HG02642 (cell line): ENCODE data around the gene TTC13.

Source experiments
- ATAC-seq: cut with Tn5 transposase; IDR thresholded peaks from one replicate; pipeline ENCODE4 v1.9.1; 2021; ENCODE audit warnings: mild to moderate bottlenecking; ENCODE audit not compliant: unreplicated experiment, poor library complexity

The TTC13 gene

DNA sequence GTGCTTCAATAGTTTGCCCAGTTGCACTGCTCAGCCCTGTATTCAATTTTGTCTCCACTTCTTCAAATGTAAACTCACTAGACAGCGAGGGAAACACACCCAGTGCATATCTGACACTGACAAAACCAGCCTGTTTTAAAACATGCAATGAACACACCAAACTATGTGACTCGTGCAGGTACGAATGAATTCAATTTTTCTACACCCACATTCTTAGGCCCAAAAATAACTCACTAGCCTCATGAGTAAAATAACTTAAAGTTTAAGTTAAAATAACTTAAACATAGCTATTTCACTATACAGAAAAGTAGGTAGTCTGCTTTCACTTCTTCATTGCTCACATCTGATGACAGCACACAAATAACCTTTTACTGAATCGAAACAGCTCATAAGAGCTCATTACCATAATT lies 21.1 kb downstream of the TTC13 start:
- ATAC-seq = peak; percentile 52

DNA sequence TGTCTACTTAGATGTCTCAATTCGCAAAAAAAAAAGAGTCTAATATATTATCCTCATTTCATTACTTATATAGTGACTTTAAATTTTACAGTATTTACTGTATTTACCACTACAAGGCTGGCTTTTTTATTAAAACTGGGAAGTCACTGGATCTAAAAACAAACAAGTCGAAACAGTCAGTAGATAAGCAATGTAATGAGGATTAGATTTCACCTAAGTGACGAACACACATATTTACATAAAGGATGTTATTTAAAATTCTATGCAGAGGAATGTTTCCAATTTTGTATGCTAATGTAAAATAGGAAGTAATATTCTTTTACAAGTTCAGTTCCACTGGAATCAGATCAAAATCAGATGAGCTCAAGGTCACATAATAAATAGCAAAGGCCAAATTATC lies 28.3 kb downstream of the TTC13 start:
- no peak for ATAC-seq

DNA sequence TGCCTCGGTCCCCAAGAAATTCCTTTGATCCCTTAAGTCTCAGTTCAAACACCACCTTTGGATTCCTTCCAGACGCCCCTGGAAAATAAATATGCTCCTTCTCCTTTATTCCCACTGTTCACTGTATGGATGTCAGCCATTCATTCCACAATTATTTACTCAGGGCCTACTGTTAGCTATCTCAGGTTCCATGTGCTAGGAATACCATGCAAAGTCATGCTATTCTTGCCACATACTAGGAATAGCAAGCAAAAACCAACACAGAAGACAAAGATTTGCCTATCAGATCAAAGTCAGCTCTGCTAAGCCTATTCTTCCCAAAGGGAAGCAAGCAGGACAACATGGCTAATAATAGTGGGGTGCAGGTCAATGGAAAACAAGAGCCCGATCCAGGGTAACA lies 29.8 kb downstream of the TTC13 start:
- ATAC-seq = no peak

DNA sequence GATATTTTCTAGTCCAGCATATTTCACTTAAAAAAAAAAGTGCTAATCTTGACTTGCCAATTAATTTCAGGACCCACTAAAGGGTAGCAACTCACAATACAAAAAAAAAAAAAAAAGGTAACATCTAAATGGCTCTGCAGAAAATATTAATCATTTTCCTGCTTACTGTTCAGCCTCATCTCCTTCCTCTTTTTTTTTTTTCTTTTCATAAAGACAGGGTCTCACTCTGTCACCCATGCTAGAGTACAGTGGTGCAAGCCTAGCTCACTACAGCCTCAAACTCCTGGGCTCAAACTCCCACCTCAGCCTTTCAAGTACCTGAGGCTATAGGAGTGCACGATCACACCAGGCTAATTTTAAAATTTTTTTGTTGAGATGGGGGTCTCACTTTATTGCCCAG lies 30.4 kb downstream of the TTC13 start:
- no peak for ATAC-seq

DNA sequence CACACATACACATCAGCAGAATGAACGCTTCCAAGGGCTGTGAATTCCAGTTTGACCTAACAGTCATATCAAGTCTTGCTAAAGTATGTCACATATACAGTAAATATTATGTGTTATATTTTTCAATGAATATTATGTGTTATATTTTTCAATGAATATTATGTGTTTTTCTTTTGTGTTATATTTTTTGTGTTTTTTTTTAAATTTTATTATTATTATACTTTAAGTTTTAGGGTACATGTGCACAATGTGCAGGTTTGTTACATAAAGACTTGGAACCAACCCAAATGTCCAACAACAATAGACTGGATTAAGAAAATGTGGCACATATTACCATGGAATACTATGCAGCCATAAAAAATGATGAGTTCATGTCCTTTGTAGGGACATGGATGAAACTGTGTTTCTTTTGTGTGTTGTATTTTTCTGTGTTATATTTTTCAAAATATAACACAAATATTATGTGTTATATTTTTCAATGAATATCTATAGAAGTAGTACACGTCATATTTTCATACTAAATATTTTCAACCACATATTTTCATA lies 35.5 kb downstream of the TTC13 start:
- ATAC-seq = no peak

DNA sequence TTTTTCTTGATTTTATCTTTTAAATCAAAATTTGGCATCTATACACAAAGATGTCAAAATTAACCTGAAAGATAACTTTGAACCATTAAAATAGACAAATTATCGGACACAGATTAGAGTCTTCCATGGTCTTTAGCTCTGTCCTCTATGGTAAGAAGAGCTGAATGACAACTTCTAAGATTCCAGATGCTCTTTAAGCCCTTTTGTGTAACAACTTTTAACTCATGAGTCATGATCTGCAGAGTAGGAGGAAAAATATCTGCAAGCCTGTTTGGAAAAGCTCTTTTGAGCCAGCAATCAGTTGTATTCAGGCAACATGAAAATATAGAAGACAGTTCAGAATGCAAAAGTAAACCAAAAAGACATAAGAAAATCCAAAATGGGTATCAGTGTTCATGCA lies 37.8 kb downstream of the TTC13 start:
- no peak for ATAC-seq

DNA sequence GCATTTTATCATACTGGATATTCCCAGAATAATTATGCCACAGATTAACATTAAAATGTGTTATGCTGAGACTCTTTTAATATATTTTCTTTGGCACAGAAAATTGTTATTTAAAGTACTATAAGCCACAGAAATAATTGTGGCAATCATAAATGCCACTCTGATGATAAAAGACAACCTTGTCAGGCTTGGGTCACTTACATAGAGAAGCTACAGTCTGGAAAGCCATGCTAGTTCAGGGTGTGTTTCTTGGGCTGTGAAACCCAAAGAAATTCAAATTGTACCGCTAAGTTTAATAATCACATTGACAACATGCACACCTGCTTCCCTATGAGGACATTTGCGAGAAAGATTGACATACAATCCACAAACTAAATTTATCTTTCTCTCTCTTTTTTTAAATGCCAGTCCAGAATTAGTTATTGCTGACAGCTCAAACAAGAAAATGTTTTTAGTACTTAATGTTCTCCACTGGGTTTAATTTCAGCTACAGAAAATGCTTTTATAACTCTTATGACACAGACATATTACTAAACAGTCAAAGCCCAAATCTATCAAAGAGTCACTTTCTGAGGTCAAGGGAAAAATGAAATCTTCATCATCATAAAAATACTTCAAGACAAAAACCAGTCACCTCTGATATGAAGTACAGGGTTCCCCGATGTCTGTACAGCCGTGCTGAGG lies 38.7 kb downstream of the TTC13 start:
- no peak for ATAC-seq

DNA sequence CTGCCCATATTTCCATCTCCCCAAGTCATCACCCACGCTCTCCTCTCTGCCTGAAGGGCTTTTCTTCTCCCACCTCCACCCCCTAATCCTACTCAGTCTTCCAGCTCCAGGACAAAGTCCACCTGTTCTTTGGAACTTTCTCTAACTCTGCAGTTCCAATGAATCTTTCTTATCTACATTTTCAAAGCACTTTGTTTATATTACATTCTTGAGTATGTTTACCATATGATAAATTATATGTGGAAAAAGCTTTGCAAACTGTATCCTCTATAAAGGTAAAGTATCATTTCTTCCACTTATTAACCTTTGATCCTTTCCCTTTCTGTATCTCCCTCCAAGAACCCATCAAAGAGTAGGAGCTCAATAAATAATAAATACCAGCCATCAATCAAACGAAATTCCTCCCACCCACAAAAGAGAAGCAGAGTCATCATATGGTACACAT lies 39.7 kb downstream of the TTC13 start:
- no peak for ATAC-seq

DNA sequence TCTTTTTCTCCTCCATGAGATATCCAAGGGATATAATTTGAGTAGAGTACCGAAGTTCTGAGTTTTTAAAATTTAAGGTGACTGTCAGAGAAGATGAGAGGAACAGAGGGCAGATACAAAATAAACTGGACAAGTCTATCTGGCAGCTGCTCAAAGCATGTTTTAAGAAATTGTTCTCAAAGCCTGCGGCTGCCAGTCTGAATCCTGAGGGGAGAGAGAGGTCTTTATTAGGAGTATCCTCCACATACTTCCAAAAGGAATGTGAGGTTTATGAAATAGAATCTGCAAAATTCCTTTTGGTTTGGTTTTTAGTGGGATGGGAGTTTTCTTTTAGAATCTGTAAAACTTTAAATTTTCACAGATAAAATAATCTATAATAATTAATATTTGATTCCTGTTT lies 41.3 kb downstream of the TTC13 start:
- ATAC-seq = no peak

DNA sequence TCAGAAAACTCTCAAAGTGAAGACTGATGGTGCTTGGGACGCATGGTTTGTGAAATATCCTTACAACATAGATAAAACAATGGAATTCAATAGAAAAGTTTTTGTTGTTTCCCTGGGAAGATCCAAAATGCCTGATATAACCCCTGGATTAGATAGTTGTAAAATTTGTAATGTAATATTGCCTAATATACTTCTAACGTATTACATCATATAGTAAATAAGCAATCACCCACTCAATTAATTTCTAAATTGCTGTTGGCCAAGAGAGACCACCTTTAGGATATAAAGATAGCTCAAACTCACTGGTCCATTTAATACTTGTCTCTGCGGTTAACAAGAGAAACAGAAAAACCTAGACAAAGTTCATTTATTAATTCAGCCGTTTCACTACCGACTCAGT lies 42.2 kb downstream of the TTC13 start:
- no peak for ATAC-seq

DNA sequence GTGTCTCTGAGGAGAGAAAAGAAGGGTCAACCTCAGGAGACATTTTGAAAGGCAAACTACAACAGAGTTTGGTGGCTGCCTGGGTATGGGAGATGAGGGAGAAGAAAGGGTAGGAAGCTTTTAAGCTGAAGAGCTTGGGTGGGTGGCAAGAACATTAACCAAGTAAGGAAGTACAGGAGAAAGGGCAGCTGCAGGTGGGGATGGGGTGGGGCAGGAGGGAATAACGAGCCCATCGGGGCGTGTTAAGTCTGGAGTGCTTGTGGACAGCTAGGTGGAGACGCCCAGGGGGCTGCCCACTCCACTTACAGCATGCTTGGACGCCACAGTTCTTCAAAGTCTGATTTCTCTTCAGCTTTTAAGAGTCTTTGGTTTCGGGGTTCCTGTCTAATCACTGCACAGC lies 42.8 kb downstream of the TTC13 start:
- ATAC-seq = no peak

DNA sequence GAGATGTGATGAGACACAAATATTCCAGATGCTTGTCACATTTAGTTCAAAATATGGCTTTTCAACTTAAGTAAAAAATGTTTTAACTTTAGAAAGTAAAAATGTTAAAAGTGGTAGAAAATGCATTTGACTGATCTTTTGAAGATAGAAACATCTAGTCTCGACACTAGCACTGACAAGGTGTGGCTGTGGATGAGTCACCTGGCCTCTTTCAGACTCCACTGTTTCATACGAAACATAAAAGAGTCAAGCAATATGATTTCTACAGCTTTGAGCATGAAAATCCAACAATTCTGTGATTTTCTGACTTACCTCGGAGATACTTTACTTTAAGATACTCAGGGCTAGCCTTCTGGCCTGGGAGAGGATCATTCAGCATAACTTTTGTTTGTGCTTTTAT lies 47.7 kb downstream of the TTC13 start:
- no peak for ATAC-seq

DNA sequence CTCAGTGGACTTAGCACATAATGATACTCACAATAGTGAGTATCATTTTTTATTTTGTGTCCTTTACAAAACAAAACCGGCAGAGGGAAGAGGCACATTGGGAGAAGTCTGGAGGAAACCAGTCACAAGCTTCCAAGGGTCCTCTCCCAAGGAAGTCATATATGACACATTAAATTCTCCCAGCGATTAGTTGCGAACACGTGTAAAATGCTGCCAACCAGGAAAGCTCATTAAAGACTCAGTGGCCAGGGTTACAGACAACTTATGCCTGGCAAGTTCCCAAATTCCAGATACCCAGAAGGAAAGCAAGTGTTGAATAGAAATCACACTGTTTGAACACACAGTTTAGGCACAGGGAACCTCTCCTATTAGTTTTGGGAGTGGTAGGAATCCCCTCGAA lies 52.5 kb downstream of the TTC13 start:
- ATAC-seq = no peak

DNA sequence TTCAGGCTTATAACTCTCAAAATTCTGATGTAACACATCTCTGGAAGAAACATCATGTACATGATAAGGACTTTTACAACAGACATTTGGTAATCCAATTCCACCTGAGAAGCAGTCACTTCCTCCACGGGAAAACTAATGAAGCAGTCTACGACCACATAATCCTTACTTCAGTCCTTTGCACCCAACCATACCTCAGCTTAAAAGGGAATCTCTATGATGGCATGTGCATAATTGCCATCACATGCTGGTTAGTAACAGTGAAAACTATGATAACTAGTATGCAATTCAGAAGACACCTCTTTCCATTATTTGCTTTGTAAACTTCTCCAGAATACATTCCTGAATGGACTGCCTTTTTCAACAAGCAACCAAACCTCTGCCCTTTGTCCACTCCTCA lies 53.1 kb downstream of the TTC13 start:
- ATAC-seq = no peak

DNA sequence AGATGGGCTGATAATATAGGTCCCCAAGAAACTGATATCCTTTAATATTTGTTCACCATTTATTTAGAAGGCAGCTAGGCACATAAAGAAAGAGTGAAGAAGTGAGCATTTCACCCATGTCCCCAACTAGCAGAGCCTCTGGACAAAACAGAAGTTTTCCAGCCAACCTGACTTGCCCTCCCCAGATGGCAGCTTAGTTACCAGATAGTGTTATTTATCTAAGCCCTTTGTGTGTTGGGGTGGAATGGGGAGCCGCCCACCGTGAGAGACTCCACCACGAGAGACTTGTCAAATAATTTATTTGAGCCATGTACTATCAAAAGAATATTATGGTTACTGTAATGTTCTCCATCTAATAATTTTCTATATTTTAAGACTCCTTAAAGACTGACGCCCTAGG lies 55.5 kb downstream of the TTC13 start:
- no peak for ATAC-seq

DNA sequence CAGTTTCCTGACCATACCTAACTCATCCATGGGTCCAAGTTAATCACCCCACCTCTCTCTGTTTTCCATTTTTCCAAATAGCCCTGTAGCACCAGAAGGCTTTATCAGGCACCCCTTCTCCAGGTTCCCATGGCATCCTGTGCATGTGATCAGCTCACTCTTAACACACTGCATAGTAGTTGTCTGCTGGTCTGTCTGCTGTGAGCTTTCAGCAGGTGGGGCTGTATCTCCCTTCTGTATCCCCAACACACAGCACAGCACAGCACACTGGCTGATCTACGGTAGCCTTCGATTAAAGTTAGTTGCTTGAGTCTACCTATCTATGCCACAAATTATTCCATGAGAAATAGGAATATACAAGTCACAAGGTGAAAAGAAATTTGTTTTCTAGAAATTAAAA lies 56.0 kb downstream of the TTC13 start:
- ATAC-seq = no peak

DNA sequence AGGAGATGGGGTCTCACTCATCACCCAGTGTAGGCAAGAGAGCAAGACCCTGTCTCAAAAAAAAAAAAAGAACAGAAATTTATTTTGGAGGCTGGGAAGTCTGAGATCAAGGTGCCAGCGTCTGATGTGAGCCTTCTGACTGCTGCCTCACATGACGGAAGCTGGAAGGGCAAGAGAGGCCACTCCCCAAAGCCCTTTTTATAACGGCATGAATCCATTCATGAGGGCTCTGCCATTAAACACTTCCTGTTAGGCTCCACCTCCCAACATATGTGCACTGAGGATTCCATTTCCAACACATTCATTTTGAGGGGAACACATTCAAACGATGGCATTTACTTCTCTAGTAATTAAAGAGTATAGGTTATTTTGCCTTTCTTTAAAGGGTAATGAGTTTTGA lies 59.5 kb downstream of the TTC13 start:
- no peak for ATAC-seq

DNA sequence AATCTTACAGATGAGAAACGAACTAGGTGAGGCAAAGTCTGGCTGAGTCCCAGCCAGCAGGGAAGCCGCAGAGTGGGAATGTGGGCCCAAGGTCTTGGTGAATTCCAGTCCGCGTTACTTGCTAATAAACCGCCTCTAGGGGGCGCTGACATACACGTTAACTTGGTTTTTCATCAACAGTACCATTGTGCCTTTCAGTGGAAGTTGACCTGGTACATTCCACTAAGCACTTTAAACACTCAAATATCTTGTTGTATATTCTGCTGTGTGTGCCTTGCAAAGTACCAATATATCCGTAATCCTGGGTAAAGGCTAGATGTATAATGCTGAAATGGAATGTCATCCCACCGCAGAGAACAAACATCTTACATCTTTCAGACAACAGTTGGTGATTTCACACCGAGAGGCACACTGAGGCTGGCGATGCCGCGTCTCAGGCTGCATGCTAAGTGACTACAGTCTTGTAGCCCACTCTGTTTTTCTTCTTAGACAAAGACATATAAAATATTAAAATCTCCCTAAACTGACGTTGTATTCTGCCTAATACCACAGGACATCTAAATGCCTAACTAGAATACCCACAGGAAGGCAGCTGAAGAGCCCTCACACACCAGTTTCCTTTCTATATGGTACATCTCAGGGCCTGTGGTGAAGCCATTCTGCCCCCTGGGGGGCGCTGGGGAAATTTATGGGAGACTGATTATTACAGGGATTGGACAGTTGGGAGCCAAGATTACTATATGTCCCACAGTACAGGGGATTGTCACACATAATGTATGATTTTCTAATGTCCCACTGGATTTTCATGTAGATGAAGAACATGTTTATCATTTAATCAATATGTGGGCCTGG lies 61.2 kb downstream of the TTC13 start:
- ATAC-seq = no peak

DNA sequence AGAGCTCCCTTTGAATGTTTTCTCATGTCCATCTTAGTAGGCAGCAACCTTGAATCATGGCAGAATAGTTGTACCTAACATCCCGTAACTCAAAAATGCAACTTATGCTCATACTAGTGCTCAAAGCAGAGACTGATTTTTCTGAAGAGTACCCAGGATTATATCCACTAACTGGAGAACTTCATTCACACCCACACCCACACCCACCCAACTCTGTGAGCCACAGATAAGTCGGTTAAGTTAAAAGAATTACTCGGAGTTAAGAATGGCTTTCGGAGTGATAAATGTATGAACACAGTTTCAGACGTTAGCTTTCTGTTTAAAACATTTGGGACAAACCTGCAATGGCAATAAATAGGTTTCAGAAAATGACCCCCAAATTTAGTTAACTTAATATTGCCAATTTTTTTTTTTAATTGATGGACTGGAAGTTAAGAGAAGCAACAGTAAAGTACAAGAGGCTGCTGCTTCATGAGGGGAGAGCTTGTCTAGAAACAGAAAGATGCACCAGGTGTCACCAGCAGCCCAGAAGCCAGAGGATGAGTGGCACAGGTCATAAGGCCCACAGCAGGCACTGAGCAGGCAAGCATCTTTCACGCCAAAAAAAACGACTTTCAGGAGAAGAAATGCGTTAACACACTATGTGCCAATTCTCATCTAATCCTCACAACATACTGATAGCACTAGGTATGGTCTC lies 61.9 kb downstream of the TTC13 start:
- ATAC-seq = no peak

DNA sequence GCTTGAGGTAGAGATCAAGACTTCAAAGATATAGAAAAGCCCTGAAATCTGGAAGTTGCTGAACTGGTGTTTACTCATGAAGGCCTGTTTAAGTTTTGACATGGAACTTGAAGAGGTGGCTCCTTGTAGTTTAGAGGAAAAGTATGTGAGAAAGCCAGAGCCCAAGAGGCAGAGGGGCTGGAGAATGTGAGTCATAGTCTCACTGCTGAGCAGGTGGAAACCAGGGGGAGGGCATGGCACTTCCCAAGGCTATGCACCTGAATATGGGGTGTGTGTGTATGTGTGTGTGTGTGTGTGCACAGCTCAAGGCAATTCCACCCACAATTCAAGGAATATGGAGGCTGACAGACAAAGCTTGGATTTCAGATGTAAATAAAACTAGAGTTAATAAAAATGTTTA lies 63.6 kb downstream of the TTC13 start:
- no peak for ATAC-seq

DNA sequence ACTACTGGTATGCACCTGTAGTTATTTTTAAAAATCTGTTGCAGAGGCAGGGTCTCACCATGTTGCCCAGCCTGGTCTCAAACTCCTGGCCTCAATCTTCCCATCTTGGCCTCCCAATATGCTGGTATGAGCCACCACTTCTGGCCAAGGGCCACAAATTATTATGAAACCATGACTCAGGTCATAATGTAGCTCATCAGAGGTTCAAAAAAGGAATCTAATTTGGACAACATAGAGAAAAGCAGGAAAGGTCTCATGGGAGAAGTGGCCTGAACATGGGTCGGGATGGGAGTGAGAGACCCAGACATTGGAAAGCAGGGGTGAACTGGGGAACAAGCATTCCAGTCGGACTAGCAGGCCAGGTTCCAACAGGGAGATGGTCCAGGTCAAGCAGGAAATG lies 65.2 kb downstream of the TTC13 start:
- ATAC-seq = no peak
